DMS53 treated with DMSO at 0.1 percent for 48 hours (cell line): ENCODE measurements around the gene DNAJC16.

Source experiments
- DNase-seq: peaks from one replicate; lab custom pipeline; 2025; ENCODE audit not compliant: unreplicated experiment; lab: John Stamatoyannopoulos, UW

DNAJC16 gene

GRCh38 chr1:15531682-15532081, 5.0 kb downstream of the DNAJC16 start:
- no peak for DNase-seq

GRCh38 chr1:15538771-15539170, 12.1 kb downstream of the DNAJC16 start:
- no peak for DNase-seq

DNA sequence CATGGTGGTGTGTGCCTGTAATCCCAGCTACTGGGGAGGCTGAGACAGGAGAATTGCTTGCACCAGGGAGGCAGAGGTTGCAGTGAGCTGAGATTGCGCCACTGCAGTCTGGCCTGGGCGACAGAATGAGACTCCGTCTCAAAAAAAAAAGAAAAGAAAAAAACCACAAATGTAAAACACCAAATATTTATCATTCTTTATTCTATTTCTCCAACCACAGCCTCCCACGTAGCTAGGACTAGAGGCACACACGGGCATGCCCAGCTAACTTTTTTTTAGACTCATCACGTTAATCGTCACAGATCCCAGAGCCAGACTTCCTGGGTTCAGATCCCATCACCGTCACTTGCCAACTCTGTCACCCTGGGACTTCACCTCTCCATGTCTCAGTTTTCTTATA, 13.5 kb downstream of the DNAJC16 start:
- no peak for DNase-seq

DNA sequence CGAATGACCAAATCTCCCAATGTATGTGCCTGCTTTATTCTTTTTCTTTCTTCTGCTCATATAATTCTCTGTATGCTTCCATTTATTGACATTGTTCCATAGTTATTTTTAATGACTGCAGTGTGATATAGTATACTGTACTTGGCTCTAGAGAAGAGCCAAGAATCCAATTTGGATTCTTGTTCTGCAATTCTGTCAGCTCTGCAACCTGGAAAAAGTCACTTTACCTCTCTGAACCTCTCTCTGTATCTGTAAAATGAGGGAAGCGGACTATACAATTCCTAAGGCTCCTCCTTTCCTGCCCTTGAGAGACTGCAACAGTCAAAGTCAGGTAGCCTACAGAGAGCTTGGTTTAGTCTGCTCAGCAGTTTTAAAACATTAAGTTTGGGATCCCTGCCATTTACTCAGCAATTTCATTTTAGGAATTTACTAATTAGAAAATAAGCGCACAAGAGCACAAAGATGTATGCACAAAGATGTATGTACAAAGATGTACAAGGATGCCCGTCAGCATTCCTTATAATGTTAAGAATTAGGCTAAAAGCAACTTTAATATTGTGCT, 14.7 kb downstream of the DNAJC16 start:
- no peak for DNase-seq

DNA sequence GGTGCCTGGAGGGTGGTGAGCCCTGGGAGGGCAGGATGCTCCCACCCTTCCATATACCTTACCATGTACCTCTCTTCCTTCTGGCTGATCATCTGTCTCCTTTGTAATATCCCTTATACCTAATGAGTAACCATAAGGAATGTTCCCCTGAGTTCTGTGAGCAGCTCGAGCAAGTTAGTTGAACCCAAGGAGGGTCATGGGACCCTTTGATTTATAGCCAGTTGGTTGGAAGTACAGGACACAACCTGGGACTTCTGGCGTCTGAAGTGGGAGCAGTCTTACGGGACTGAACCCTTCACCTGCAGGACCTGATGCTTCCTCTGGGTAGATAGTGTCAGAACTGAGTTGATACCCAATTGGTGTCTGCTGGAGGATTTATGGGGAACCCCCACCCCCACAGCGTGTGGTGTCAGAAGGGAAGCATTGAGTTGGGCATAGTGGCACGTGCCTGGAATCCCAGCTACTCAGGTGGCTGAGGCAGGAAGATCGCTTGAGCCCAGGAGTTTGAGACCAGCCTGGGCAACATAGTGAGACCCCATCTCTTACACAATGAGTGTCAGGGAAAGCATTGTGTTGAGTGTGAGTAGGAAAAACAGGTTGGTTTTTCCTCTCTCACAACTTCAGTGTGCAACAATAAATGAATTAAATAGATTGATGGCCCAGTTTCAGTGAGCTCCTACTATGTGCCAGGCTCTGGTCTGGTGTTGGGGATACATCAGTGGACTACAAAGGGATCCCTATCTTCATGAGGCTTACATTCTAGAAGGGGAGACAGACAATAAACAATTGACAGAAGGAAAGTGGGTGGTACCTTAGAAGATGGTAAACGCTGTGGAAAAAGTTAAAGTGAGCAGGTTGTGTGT, 16.0 kb downstream of the DNAJC16 start:
- DNase-seq, result no peak

DNA sequence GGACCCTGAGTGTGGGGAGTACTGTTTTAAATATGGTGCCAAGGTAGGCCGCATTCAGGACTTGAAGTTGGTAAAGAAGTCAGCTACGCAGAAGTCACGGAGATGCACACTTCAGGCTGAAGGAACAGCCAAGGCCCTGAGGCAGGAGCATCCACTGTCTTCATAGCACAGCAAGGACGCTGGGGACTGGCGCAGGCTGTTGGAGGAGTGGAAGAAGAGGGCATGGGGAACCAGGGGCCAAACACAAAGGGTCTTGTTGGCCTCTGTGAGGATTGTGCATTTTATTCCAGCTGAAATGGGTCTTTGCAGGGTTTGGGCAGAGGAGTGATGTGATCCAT, 16.6 kb downstream of the DNAJC16 start:
- DNase-seq, result no peak

DNA sequence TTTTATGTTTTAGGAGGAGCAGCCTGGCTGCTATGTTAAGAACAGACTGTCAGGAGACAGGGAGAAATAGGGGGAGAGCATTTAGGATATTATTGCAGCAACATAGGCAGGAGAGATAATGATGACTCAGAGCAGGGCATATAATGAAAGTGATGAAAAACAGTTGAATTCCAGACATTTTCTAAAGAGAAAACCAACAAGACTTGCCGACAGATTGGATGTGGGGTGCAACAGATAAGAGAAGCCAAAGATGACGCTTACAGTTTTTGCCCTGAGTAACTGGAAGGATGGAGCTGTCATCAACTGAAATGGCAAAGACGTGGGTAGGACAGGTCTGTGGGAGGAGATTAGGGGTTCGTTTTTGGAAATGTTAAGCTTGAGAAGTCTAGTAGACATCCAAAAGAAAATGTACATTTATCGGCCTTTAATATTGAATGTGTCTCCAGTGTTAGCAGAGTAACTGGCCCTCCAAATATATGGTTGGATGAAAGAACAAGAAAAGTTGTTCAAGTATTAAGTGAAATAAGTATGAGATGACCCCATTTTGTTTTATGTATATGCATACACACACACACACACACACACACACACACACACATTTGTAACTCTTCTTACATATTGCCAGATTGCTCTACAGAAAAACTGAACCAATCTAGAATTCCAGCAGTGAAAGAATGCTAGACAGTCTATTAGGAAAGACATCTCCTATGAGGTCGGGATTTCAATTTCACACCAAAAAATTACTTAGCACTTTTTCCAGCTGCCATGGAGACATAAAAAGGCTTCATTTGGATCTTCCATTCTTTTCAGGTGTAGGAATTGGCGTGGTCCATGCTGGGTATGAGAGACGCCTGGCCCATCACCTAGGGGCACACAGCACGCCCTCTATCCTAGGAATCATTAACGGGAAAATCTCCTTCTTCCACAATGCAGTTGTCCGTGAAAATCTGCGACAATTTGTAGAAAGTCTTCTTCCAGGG, 17.2 kb downstream of the DNAJC16 start:
- DNase-seq, result no peak

GRCh38 chr1:15546641-15547040, 20.0 kb downstream of the DNAJC16 start:
- no peak for DNase-seq

GRCh38 chr1:15550573-15550972, 23.9 kb downstream of the DNAJC16 start:
- no peak for DNase-seq

- DNase-seq, result no peak
Observed at GRCh38 chr1:15557008-15557407, 30.4 kb downstream of the DNAJC16 start.

- DNase-seq, result no peak
Observed at GRCh38 chr1:15557594-15557993, 30.9 kb downstream of the DNAJC16 start.

GRCh38 chr1:15558516-15558915, 31.9 kb downstream of the DNAJC16 start:
- no peak for DNase-seq

DNA sequence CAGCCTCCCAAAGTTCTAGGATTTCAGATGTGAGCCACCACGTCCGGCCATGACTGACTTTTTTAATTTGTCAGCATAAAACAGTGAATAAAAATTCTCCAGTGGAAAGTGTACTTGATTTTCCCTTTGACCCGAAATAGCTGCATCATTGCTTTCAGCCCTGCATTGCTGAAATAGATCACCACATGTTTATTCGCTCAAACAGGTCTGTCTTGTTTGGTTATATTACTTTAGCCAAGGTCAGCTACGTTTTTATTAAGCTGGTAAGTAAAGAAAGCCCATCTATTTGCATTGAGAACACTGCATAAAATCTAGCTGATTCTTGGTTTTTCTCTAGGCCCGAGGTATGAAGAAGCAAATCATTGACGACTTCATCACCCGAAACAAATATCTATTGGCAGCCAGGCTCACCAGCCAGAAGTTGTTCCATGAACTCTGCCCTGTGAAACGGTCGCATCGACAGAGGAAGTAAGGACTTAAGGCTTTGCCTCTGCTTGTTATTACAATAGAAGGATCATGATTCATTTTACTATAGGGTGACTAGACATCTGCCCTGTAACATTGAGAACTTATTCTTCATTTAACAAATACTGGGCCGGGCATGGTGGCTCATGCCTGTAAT, 32.7 kb downstream of the DNAJC16 start:
- no peak for DNase-seq

DNA sequence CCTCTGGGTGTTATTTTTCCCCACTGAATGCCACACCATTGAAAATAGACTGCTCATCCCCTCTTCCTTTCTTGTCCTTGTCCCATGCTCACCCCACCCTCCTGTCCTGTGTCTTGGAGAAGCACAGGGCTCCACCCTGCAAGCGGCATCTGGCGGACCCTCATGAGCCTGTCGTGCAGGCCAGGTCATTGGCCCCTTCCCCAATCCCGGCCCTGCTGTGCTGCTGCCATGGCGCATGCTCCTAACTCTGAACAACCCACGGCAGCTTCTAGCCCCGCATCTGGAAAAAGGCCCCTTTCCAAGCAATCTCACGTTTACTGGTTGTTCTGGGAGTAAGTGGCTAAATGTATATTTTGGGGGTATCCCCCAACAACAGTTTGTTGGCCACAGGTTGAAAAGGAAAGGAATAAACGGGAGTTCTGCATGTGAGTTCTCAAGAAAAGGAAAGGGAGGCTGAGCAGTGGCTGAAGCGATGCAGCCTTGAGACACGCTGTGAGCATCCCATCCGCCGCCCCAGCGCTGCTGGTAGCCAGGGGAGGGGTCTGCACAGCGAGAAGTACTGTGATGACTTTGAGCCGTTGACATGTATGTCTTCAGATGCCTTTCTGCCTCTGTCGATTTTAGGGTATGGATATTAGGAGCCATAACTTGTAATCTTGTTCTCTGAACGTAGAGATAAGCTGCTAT, 41.9 kb downstream of the DNAJC16 start:
- no peak for DNase-seq

GRCh38 chr1:15570861-15571260, 44.2 kb downstream of the DNAJC16 start:
- DNase-seq, result no peak

GRCh38 chr1:15571266-15571665, 44.6 kb downstream of the DNAJC16 start:
- DNase-seq, result no peak

DNA sequence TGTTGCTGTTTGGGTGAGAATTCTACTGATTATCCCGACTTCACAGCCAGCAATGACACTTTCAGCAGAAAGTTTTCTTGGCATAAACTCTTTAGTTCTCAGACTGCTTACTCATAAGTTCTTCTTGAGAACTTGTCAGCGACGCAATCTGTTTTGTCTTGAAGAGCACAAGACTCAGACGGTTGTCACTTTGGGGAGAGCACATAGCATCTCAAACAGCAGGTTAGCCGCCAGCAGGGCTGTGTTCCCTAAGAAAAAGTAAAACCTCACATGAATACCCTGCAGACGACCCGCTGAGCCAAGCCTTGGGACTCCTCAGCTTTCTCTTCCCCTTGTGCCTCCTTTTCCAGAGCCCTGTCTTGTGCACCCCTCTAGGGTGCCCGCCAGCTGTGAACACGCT, 46.8 kb downstream of the DNAJC16 start:
- DNase-seq, result no peak

GRCh38 chr1:15574741-15575140, 48.1 kb downstream of the DNAJC16 start:
- DNase-seq, result no peak

GRCh38 chr1:15575549-15576150, 49.0 kb downstream of the DNAJC16 start:
- DNase-seq, result no peak

DNA sequence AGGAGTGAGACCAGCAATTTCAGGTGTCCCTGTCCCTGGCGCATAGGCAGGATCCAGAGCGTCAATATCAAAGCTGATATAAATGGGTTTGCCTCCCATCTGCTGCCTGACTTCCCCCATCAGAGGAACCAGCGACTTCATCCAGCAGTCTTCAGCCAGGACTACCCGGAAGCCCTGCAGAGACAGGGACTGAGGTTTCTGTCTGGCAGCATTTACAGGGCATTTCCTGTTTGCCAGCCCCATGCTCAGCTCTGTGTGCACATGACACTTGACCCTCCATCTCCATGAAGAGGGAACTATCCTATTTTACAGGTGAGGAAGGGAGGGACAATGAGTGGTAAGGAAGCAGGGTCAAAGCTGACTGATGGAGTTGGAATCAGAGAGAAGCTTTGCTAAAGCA, 51.0 kb downstream of the DNAJC16 start:
- DNase-seq, result peak; percentile 36
